Epithelial cell of proximal tubule (primary cell): Measurements from ENCODE around the gene BABAM2. TPM values are rescaled to one million over a fixed set of nuclear protein-coding genes. Genes with fewer than 3 reads are reported as not detected.

Experiments used
- DNase-seq: peaks from one replicate; pipeline ENCODE4 v3.0.0-alpha.2; 2011; ENCODE audit warnings: low read depth
- H3K4me3 ChIP-seq: 2 replicates; pipeline ENCODE4 v1.5.1; 2011; ENCODE audit warnings: low read depth, mild to moderate bottlenecking, low read length
- total RNA-seq: library from RNA; depleted of rRNA; stranded (reverse); fragments of >200 nt; gene quantifications from 2 replicates; pipeline ENCODE4 v1.2.3, GENCODE V29; 2015
- TF ChIP-seq, protein P1 (sequence below): conservative IDR thresholded peaks from 2 replicates; pipeline ENCODE4 v1.5.1; 2012; ENCODE audit warnings: low read depth, mild to moderate bottlenecking, low read length

Gene BABAM2
- total RNA-seq, 1 donor from 2014 or later, result 23.6 TPM

DNA sequence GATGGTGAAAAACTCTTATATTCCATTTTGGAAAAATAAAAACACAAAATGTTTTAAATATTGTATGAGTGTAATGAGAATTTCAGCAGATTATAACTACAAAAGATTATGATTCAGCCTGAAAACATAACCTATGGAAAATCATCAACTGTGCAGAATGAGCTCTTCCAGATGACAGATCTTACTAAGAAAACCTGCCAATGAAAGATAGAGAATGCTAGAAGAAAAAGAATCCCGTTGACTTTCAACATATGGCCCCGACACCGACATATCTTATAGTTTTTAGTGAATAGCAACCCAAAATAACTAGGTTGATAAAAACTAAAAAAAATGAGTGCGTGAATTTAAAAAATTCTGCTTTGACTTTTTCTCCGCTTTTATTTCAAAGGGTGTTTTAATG lies 178.0 kb downstream of the BABAM2 start:
- H3K4me3 ChIP-seq, result no peak overlapping the region
- DNase-seq, result no peak
- TF ChIP-seq, protein P1, sequence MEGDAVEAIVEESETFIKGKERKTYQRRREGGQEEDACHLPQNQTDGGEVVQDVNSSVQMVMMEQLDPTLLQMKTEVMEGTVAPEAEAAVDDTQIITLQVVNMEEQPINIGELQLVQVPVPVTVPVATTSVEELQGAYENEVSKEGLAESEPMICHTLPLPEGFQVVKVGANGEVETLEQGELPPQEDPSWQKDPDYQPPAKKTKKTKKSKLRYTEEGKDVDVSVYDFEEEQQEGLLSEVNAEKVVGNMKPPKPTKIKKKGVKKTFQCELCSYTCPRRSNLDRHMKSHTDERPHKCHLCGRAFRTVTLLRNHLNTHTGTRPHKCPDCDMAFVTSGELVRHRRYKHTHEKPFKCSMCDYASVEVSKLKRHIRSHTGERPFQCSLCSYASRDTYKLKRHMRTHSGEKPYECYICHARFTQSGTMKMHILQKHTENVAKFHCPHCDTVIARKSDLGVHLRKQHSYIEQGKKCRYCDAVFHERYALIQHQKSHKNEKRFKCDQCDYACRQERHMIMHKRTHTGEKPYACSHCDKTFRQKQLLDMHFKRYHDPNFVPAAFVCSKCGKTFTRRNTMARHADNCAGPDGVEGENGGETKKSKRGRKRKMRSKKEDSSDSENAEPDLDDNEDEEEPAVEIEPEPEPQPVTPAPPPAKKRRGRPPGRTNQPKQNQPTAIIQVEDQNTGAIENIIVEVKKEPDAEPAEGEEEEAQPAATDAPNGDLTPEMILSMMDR, result no peak

DNA sequence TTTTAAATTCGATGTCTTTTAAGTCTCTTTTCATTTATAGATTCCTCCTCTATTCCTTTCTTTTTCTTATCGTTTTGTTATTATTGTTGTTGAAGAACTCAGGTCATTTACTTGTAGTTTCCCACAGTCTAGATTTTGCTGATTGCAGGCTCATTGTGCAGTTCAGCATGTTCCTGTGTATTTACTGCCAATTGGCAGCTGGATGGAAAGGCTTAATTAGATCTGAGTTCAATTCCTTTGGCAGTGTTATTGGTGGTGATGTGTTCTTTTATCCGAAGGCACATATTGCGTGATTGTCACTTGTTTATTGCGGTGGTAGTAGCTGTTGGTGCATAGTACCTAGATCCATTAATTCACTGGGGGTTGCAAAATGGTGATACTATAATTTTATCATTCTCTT lies 180.7 kb downstream of the BABAM2 start:
- TF ChIP-seq, protein P1, result no peak
- no peak overlapping the region for H3K4me3 ChIP-seq
- DNase-seq, result no peak

DNA sequence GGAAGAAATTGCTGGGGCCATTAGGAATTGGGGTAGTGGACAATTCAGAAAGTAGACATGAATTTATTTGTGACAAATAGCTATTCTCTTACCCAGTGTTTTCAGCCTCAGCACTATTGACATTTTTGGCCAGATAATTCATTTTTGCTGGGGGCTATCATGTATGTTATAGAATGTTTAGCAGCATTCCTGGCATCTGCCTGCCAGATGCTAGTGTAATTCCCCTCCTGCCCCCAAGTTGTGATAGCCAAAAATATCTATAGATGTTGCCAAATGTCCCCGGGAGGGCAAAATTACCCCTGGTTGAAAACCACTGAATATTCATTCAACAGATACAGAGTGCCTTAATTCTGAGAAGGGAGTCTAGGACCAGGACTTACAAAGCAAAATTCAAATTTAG lies 183.6 kb downstream of the BABAM2 start:
- no peak overlapping the region for H3K4me3 ChIP-seq
- TF ChIP-seq, protein P1, result no peak
- DNase-seq, result no peak

DNA sequence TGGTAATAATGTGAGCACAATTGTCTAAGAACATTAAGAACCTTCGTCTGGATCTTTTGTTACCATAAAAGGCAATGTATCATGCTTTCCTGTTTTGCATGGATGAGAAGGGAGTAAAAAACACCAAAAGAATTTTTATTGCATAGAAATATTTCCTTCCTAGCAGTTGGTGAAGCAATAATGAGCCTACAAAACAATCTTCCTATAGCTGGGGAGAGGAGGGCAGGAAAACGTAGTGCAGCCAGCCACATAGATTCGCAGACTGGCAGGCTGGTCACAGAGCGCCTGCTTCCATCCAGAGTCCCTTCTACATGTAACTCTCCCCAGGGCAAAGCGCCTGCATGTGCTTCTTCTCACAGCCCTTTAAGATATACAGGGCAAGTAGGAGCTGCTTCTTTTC lies 190.4 kb downstream of the BABAM2 start:
- no peak overlapping the region for H3K4me3 ChIP-seq
- TF ChIP-seq, protein P1, result no peak
- DNase-seq, result peak; percentile 31

DNA sequence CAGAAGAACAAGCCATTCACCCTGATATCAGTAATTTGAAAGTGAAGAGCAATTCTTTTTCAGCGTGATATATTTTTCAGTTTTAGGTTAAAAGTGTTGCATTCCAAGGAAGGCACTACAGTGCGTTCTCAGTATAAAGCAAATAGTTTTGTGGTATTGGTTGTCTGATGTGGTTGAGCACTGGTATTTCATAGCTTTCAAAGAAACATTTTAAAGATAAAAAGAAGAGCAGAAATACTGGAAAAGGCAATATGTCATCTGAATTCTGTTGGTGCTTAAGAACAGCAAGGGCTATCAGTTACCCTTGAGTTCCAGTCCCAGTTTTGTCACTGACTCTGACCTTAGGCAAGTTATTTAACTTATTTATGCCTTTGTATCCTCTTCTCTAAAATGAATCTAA lies 191.6 kb downstream of the BABAM2 start:
- TF ChIP-seq, protein P1, result no peak
- no peak for DNase-seq
- H3K4me3 ChIP-seq, result no peak overlapping the region

DNA sequence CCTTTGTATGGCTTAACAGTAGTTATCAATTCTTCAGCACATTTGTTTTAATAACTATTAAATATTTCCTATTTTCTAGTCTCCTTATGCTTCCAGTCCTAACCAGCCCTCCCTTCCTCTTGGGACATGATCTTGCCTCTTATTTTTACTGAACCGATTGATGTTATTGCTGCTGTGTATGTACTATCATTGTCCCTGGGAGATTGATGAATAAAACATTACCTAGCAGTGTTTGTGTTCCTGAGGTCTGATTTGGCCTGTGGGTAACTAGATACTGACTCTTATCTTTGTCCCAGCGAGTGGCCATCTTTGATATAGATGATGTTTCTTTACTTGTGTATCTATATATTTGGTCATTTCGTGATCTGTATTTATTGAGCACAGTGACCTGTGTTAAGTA lies 192.9 kb downstream of the BABAM2 start:
- TF ChIP-seq, protein P1, result no peak
- DNase-seq, result no peak
- no peak overlapping the region for H3K4me3 ChIP-seq

DNA sequence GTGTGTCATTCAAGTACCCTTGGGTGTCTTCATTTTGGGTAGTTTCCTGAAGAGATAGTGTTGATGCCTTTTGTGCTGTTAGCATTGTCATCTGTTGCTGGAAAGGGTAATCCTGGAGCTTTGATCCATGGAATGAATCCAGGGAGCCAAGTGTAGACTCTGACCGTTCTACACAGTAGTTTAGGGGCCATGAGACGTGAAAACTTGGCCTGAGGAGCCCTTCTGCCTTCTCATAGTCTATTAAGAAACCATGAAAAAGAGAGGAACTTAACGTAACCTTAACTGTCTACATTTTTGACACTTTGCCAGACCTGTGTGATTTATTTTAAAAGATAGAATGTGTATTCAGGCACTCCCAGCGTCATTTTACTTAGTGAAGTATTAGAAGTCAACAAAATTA lies 194.0 kb downstream of the BABAM2 start:
- TF ChIP-seq, protein P1, result no peak
- no peak for DNase-seq

More for the DNA sequence above, 194.0 kb downstream of the BABAM2 start:
- no peak overlapping the region for H3K4me3 ChIP-seq
